ENCODE data around the gene CORO1A.
"Not testable (repeated sequence)": the region's sequence is repeated elsewhere in the genome, so short reads cannot be mapped to it uniquely, and the experiment has no call there.

The CORO1A gene

DNA sequence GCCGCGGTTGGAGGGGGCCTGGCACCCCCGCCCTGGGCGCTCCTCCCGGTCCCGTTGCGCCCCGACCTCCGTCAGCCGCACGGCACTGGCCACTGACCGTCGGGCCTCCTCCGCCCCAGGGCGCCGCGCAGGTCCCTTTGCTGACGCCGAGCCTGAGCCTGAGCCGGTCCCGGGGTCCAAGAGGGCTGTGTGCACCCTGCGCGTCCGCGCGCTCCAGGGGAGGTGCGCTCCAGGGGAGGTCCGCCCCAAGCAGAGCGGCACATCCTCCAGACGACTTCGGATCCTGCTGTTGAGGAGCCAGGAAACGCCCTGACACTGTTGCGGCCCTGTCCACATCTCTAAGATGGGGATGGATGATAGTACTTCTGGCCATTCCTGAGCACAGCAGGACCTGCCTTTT lies 22.9 kb downstream of the CORO1A start:
- DNase-seq = not testable (repeated sequence)

DNA sequence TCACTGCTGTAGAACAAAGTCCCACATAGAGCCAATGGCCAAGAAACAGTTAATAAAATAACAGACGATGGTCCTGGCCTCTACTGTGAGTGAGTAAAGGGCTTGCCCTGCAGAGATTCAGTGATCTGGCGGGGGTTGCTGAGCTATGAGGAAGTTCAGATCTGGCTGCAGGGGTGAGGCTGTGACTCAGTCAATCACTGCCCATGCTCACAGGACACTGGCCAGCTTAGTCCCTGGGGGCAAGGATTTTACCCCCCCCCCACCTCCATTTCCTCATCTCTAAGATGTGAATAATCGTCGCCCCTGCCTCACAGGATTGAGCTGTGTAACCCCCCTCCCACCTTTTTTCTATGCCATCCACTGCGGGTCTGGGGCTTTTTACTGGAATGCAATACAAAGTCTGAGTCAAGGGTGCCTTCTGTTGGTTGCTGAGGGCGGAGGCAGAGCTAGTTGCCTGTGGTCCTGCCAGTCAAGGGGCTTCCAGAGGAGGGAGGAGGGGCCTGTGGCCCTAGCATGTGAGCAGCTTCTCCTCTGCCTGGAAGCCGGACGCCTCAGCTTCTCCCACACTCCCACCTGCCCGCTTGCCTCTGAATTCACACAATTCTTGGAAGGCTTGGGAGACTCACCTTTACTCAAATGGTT lies 23.8 kb downstream of the CORO1A start:
- not testable (repeated sequence) for DNase-seq

DNA sequence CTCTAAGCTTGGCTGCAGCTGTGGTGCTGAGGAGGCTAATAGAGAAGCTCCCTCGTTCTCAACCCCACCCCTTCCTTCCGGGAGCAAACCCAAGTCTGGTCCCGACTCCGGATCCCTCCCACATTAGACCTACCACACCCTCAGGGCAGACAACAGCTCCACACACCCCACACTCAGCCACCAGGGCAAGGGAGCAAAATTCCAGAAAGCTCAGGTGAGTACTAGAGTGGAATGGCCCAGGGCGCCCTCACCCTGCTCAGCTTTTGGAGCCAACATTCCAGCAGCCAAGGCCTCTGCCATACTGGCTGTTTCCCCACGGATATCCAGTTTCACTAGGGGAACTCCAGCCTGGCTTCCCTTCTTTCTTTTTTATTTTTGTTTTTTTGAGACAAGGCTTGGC lies 25.6 kb downstream of the CORO1A start:
- DNase-seq = not testable (repeated sequence)

DNA sequence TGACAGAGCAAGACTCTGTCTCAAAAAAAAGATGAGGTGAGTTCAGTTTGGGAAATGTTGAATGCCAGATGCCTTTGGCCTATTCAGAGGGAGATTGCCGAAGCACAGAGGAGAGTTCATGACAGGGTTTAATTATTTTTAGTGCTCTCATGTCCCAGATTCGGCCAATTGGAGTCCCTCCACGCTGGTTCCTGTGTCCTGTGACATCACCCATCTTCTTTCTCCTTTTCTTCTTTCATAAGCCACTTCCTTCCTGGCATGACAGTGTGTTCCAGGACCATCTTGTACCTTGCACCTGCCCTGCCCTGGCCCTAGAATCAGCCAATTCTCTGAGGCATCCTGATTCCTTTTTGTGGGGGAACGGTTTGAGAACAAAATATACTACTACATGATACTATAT lies 28.0 kb downstream of the CORO1A start:
- not testable (repeated sequence) for DNase-seq

DNA sequence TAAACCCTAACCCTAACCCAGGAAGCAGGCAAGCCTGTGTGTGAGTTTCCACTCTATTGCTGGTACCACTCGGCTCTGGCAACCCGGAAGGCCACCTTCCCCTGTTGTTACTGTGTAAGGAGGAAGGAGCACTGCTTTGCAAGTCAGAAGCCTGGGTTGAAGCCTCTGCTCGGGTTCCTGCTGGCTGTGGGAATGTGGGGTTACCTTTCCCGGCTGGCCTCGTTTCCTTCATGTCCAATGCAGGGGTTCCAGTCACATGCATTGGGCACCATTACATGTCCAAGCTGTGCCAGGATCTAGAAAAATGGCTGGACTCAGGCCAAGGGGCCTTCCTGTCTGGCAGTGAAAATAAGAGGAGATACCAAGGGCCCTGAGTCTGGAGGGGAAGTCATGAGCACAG lies 33.7 kb downstream of the CORO1A start:
- DNase-seq = not testable (repeated sequence)
